ENCODE data around the gene CROCC. TPM values are rescaled to one million over a fixed set of nuclear protein-coding genes. Genes with fewer than 3 reads are reported as not detected.
"Not testable (repeated sequence)": the region's sequence is repeated elsewhere in the genome, so short reads cannot be mapped to it uniquely, and the experiment has no call there.

The CROCC gene
- total and polyA plus RNA-seq, 2 experiments from 2014 or later = 15.1 to 106 TPM

GRCh38 chr1:16946646-16947045 lies 24.9 kb downstream of the CROCC start:
- no peak overlapping the region for H3K4me3 ChIP-seq
- no peaks in the 10 kb centered on the region for H3K79me2 ChIP-seq (replicated peaks; ENCODE audit: insufficient read depth)
- no peak overlapping the region for H3K4me2 ChIP-seq
- H3K36me3 ChIP-seq (ENCODE audit: insufficient read depth) = peaks cover 28% of the 10 kb centered on the region
- DNase-seq (ENCODE audit: low spot score) (no peak), ATAC-seq (no peak; the same call in 2 of the 3 replicates)
- peaks cover 9% of the 10 kb centered on the region for H3K27me3 Mint-ChIP-seq (ENCODE audit: insufficient read depth, low read depth, poor library complexity)
- peaks cover 58% of the 10 kb centered on the region for H3K36me3 Mint-ChIP-seq (ENCODE audit: low read depth)
- H4K20me1 ChIP-seq (replicated peaks; ENCODE audit: insufficient read depth) = peaks cover 11% of the 10 kb centered on the region
- H3K4me1 ChIP-seq (ENCODE audit: insufficient read depth) = no peaks in the 10 kb centered on the region
- TF ChIP-seq CTCF (conservative IDR thresholded peaks at IDR 0.05; ENCODE audit: low read depth in 2 of 2) = no peak
- no peak for TF ChIP-seq JUNB (IDR thresholded peaks at IDR 0.05; ENCODE audit: unreplicated experiment)
- no peak for TF ChIP-seq REST (IDR thresholded peaks at IDR 0.05; ENCODE audit: unreplicated experiment)
- TF ChIP-seq EZH2phosphoT487 (IDR thresholded peaks at IDR 0.05; ENCODE audit: unreplicated experiment) = no peak
- TF ChIP-seq NANOG (IDR thresholded peaks at IDR 0.05; ENCODE audit: borderline replicate concordance) = no peak
- TF ChIP-seq POLR2AphosphoS5 (IDR thresholded peaks at IDR 0.05; ENCODE audit: low read depth) = no peak
- TF ChIP-seq EZH2 (IDR thresholded peaks at IDR 0.05; ENCODE audit: low read depth, unreplicated experiment) = no peak
- no peak for TF ChIP-seq CREB1 (CRISPR knock-in tag; IDR thresholded peaks at IDR 0.05; ENCODE audit: low read depth)
- TF ChIP-seq ZNF331 (CRISPR knock-in tag; IDR thresholded peaks at IDR 0.05; ENCODE audit: low read depth) = no peak
- no peak for TF ChIP-seq ETS1 (IDR thresholded peaks at IDR 0.05)
- H3K9me2 ChIP-seq (ENCODE audit: insufficient read depth) = no peaks in the 10 kb centered on the region
- H3K4me1 Mint-ChIP-seq = no peaks in the 10 kb centered on the region
- H3K9me3 Mint-ChIP-seq = no peaks in the 10 kb centered on the region
- peaks cover 27% of the 10 kb centered on the region; the same call in 1 of the 2 replicates for H3F3A ChIP-seq (replicated peaks; ENCODE audit: low read depth)
- H2AFZ ChIP-seq = no peak overlapping the region
- 0 out of 2 replicates have a peak overlapping the region, but pooled peaks have one; percentile 26 for H3K27ac ChIP-seq (ENCODE audit: low read depth)
- no peak overlapping the region for H3K27ac Mint-ChIP-seq
- H3K4me3 Mint-ChIP-seq = no peak overlapping the region
- H3K27me3 ChIP-seq (ENCODE audit: insufficient read depth) = no peaks in the 10 kb centered on the region

- not testable (repeated sequence) for H2AFZ ChIP-seq; H3K27me3 ChIP-seq (ENCODE audit: insufficient read depth); H3K4me2 ChIP-seq; ATAC-seq; H3K27ac Mint-ChIP-seq; H3K9me2 ChIP-seq (ENCODE audit: insufficient read depth); H3K27ac ChIP-seq (ENCODE audit: low read depth); H4K20me1 ChIP-seq (replicated peaks; ENCODE audit: insufficient read depth); H3K9me3 Mint-ChIP-seq; H3K4me1 ChIP-seq (ENCODE audit: insufficient read depth); DNase-seq (ENCODE audit: low spot score); H3K79me2 ChIP-seq (replicated peaks; ENCODE audit: insufficient read depth); H3K4me3 Mint-ChIP-seq; H3K4me1 Mint-ChIP-seq; H3K4me3 ChIP-seq
- Mint-ChIP-seq H3K36me3 (ENCODE audit: low read depth) (peaks cover 41% of the 10 kb centered on the region), H3K27me3 (ENCODE audit: insufficient read depth, low read depth, poor library complexity) (peaks cover 10% of the 10 kb centered on the region)
- H3K36me3 ChIP-seq (ENCODE audit: insufficient read depth) = peaks cover 14% of the 10 kb centered on the region
- H3F3A ChIP-seq (replicated peaks; ENCODE audit: low read depth) = peaks cover 17% of the 10 kb centered on the region; the same call in 1 of the 2 replicates
These were observed 26.7 kb downstream of the CROCC start for GRCh38 chr1:16948282-16948891.

- not testable (repeated sequence) for H3K27ac Mint-ChIP-seq; H3K4me1 Mint-ChIP-seq; H3K9me2 ChIP-seq (ENCODE audit: insufficient read depth); H3K27ac ChIP-seq (ENCODE audit: low read depth); H3K9me3 Mint-ChIP-seq; H4K20me1 ChIP-seq (replicated peaks; ENCODE audit: insufficient read depth); ATAC-seq; H3K27me3 Mint-ChIP-seq (ENCODE audit: insufficient read depth, low read depth, poor library complexity); H3K4me2 ChIP-seq; DNase-seq (ENCODE audit: low spot score); H2AFZ ChIP-seq; H3K4me1 ChIP-seq (ENCODE audit: insufficient read depth); H3K79me2 ChIP-seq (replicated peaks; ENCODE audit: insufficient read depth); H3K4me3 ChIP-seq; H3K27me3 ChIP-seq (ENCODE audit: insufficient read depth); H3K4me3 Mint-ChIP-seq
- Histone ChIP-seq H3F3A (replicated peaks; ENCODE audit: low read depth) (peaks cover 17% of the 10 kb centered on the region; the same call in 1 of the 2 replicates), H3K36me3 (ENCODE audit: insufficient read depth) (peaks cover 14% of the 10 kb centered on the region)
- H3K36me3 Mint-ChIP-seq (ENCODE audit: low read depth) = peaks cover 35% of the 10 kb centered on the region
These were observed 27.3 kb downstream of the CROCC start for GRCh38 chr1:16949026-16949425.
